ENCODE results near the gene ADGRG4.
A peak's percentile ranks its signal among the peaks of the same experiment; 100 is the strongest.
"Not testable (repeated sequence)": the region's sequence is repeated elsewhere in the genome, so short reads cannot be mapped to it uniquely, and the experiment has no call there.

The ADGRG4 gene

GRCh38 chrX:136300721-136301120 is at the start of gene ADGRG4:
TSS of gene ADGRG4 (plus strand) at chrX:136300963. CDS start at chrX:136308778, 7,815 bp downstream.
- DNase-seq, result not testable (repeated sequence)

- peak; percentile 24 for DNase-seq
Measured at GRCh38 chrX:136251041-136251991, 49.4 kb upstream of the ADGRG4 start, which contains the start of gene MAP7D3. TSS of gene MAP7D3 (minus strand) at chrX:136251400. CDS start at chrX:136251358, 42 bp downstream.

GRCh38 chrX:136255541-136255940 is 45.2 kb upstream of the ADGRG4 start:
- no peak for DNase-seq

GRCh38 chrX:136256026-136256425 is 44.7 kb upstream of the ADGRG4 start:
- DNase-seq, result no peak

- no peak for DNase-seq
Measured at GRCh38 chrX:136258951-136259350, 41.8 kb upstream of the ADGRG4 start.

- no peak for DNase-seq
Measured at GRCh38 chrX:136259543-136259942, 41.2 kb upstream of the ADGRG4 start.

GRCh38 chrX:136260776-136261175 is 40.0 kb upstream of the ADGRG4 start:
- no peak for DNase-seq

GRCh38 chrX:136261321-136261720 is 39.4 kb upstream of the ADGRG4 start:
- no peak for DNase-seq

GRCh38 chrX:136262243-136262642 is 38.5 kb upstream of the ADGRG4 start:
- DNase-seq, result no peak

- DNase-seq, result no peak
Measured at GRCh38 chrX:136262812-136263315, 37.9 kb upstream of the ADGRG4 start.

- DNase-seq, result no peak
Measured at GRCh38 chrX:136266828-136267227, 33.9 kb upstream of the ADGRG4 start.

GRCh38 chrX:136268051-136269048 is 32.4 kb upstream of the ADGRG4 start:
- DNase-seq, result no peak

- no peak for DNase-seq
Measured at GRCh38 chrX:136269921-136270320, 30.8 kb upstream of the ADGRG4 start.

GRCh38 chrX:136271300-136271699 is 29.5 kb upstream of the ADGRG4 start:
- DNase-seq, result peak; percentile 81

- DNase-seq, result no peak
Measured at GRCh38 chrX:136272325-136272724, 28.4 kb upstream of the ADGRG4 start.

GRCh38 chrX:136273986-136274385 is 26.8 kb upstream of the ADGRG4 start:
- no peak for DNase-seq

GRCh38 chrX:136275553-136275952 is 25.2 kb upstream of the ADGRG4 start:
- no peak for DNase-seq

GRCh38 chrX:136286375-136286774 is 14.4 kb upstream of the ADGRG4 start:
- DNase-seq, result not testable (repeated sequence)

GRCh38 chrX:136291824-136292223 is 8.9 kb upstream of the ADGRG4 start:
- no peak for DNase-seq

GRCh38 chrX:136292656-136293055 is 8.1 kb upstream of the ADGRG4 start:
- DNase-seq, result no peak

- DNase-seq, result no peak
Measured at GRCh38 chrX:136295380-136295779, 5.4 kb upstream of the ADGRG4 start.

GRCh38 chrX:136303041-136303440 is 2.3 kb downstream of the ADGRG4 start:
- DNase-seq, result no peak

GRCh38 chrX:136304493-136304892 is 3.7 kb downstream of the ADGRG4 start:
- DNase-seq, result no peak
